Trophoblast cell (in vitro differentiated cells and primary cell): Measurements from ENCODE around the gene DNMT3A.
A peak's percentile ranks its signal among the peaks of the same experiment; 100 is the strongest.

ENCODE experiments used
- DNase-seq, 2 donors: peaks; one replicate each; pipeline ENCODE4 v3.0.0-alpha.2; 2016
- H2AFZ ChIP-seq: 2 replicates; pipeline ENCODE4 v1.6.1; 2013; ENCODE audit warnings: low read length, moderate library complexity, mild to moderate bottlenecking; ENCODE audit not compliant: insufficient read depth, poor library complexity
- H2AK5ac ChIP-seq: 2 replicates; pipeline ENCODE4 v1.6.1; 2013; ENCODE audit warnings: mild to moderate bottlenecking, low read length
- H2BK120ac ChIP-seq: 2 replicates; pipeline ENCODE4 v1.6.1; 2013; ENCODE audit warnings: low read length, mild to moderate bottlenecking, moderate library complexity; ENCODE audit not compliant: insufficient read depth, poor library complexity
- H2BK12ac ChIP-seq: 2 replicates; pipeline ENCODE4 v1.6.1; 2013; ENCODE audit warnings: mild to moderate bottlenecking, low read length, moderate library complexity
- H2BK5ac ChIP-seq: 2 replicates; pipeline ENCODE4 v1.6.1; 2013; ENCODE audit warnings: low read length, low read depth, moderate library complexity, mild to moderate bottlenecking; ENCODE audit not compliant: poor library complexity
- H3K14ac ChIP-seq: 2 replicates; pipeline ENCODE4 v1.6.1; 2013; ENCODE audit warnings: mild to moderate bottlenecking, low read length
- H3K18ac ChIP-seq: 2 replicates; pipeline ENCODE4 v1.6.1; 2013; ENCODE audit warnings: mild to moderate bottlenecking, low read length
- H3K23ac ChIP-seq: 2 replicates; pipeline ENCODE4 v1.6.1; 2013; ENCODE audit warnings: low read length
- H3K27ac ChIP-seq: 2 replicates; pipeline ENCODE4 v1.5.1; 2013; ENCODE audit warnings: low read depth, mild to moderate bottlenecking, inconsistent platforms, low read length, moderate library complexity
- H3K27me3 ChIP-seq: 2 replicates; pipeline ENCODE4 v1.6.1; 2013; ENCODE audit warnings: inconsistent platforms, mild to moderate bottlenecking, low read length, moderate library complexity; ENCODE audit not compliant: insufficient read depth
- H3K36me3 ChIP-seq, 2 experiments: 1 replicate in 1 of 2; 2 replicates in 1 of 2; pipeline ENCODE4 v1.6.1; 2013; ENCODE audit warnings: low read length in 2 of 2, mild to moderate bottlenecking in 2 of 2, moderate library complexity in 1 of 2; ENCODE audit not compliant: insufficient read depth in 2 of 2, control insufficient read depth in 1 of 2
- H3K4ac ChIP-seq: 2 replicates; pipeline ENCODE4 v1.6.1; 2013; ENCODE audit warnings: low read depth, mild to moderate bottlenecking, low read length, moderate library complexity
- H3K4me1 ChIP-seq, 2 experiments: 1 replicate in 1 of 2; 2 replicates in 1 of 2; pipeline ENCODE4 v1.6.1; 2013; ENCODE audit warnings: low read length in 2 of 2, mild to moderate bottlenecking in 2 of 2, moderate library complexity in 1 of 2; ENCODE audit not compliant: insufficient read depth in 2 of 2, control insufficient read depth in 1 of 2
- H3K4me2 ChIP-seq: 2 replicates; pipeline ENCODE4 v1.6.1; 2013; ENCODE audit warnings: inconsistent platforms, mild to moderate bottlenecking, low read length, moderate library complexity
- H3K4me3 ChIP-seq: 2 replicates; pipeline ENCODE4 v1.5.1; 2013; ENCODE audit warnings: mild to moderate bottlenecking, low read depth, low read length, inconsistent platforms
- H3K79me1 ChIP-seq: one replicate; pipeline ENCODE4 v1.6.1; 2013; ENCODE audit warnings: low read length
- H3K79me2 ChIP-seq: 2 replicates; pipeline ENCODE4 v1.6.1; 2013; ENCODE audit warnings: low read length, mild to moderate bottlenecking; ENCODE audit not compliant: control insufficient read depth, insufficient read depth, poor library complexity
- H3K9ac ChIP-seq: 2 replicates; pipeline ENCODE4 v1.6.1; 2013; ENCODE audit warnings: mild to moderate bottlenecking, low read length
- H3K9me3 ChIP-seq: 2 replicates; pipeline ENCODE4 v1.6.1; 2013; ENCODE audit warnings: low read depth, mild to moderate bottlenecking, control low read depth, inconsistent platforms, low read length; ENCODE audit not compliant: insufficient read depth
- H4K12ac ChIP-seq: 2 replicates; pipeline ENCODE4 v1.6.1; 2013; ENCODE audit warnings: low read depth, mild to moderate bottlenecking, low read length, moderate library complexity
- H4K8ac ChIP-seq: 2 replicates; pipeline ENCODE4 v1.6.1; 2013; ENCODE audit warnings: low read depth, mild to moderate bottlenecking, low read length, moderate library complexity
- H4K91ac ChIP-seq: one replicate; pipeline ENCODE4 v1.6.1; 2013; ENCODE audit warnings: low read depth, mild to moderate bottlenecking, low read length, moderate library complexity
- WGBS: extraction: QIAGEN DNeasy Blood & Tissue Kit; methylation state at CpG from one replicate; pipeline ENCODE4 v1.1.7; 2013; ENCODE audit warnings: missing lambda C conversion rate; ENCODE audit not compliant: insufficient read length, insufficient coverage; ENCODE audit errors: extremely low coverage; 5-methylcytosine and 5-hydroxymethylcytosine counted together

DNMT3A gene

GRCh38 chr2:25298776-25299431, 42.8 kb downstream of the DNMT3A start:
- no peak overlapping the region for H2AFZ ChIP-seq
- H3K27me3 ChIP-seq: no peaks in the 10 kb centered on the region
- no peak overlapping the region for H3K4me2 ChIP-seq
- no peaks in the 10 kb centered on the region for H3K36me3 ChIP-seq
- no peak overlapping the region for H3K18ac ChIP-seq
- H3K4ac ChIP-seq: no peak overlapping the region
- H2AK5ac ChIP-seq: no peak overlapping the region
- H2BK12ac ChIP-seq: no peak overlapping the region
- H3K14ac ChIP-seq: no peak overlapping the region
- no peaks in the 10 kb centered on the region for H3K9me3 ChIP-seq
- no CpG with 5 or more reads among the region's 7 CpGs for WGBS
- H3K4me1 ChIP-seq: peaks cover 3 to 9% of the 10 kb centered on the region in 2 experiments
- H3K9ac ChIP-seq: no peak overlapping the region
- H3K4me3 ChIP-seq: no peak overlapping the region
- no peak overlapping the region for H3K23ac ChIP-seq
- H4K12ac ChIP-seq: no peak overlapping the region
- no peaks in the 10 kb centered on the region for H3K79me1 ChIP-seq
- H3K79me2 ChIP-seq: no peaks in the 10 kb centered on the region
- H2BK120ac ChIP-seq: no peak overlapping the region
- H3K27ac ChIP-seq: no peak overlapping the region
- DNase-seq: no peak
- H4K91ac ChIP-seq: no peak overlapping the region
- no peak overlapping the region for H4K8ac ChIP-seq
- no peak overlapping the region for H2BK5ac ChIP-seq

GRCh38 chr2:25297738-25298137, 44.0 kb downstream of the DNMT3A start:
- no CpG with 5 or more reads among the region's 7 CpGs for WGBS
- Histone ChIP-seq H3K4ac (no peak overlapping the region), H2BK12ac (no peak overlapping the region), H4K91ac (no peak overlapping the region), H4K8ac (no peak overlapping the region), H3K4me3 (no peak overlapping the region), H2AK5ac (no peak overlapping the region), H3K9me3 (no peaks in the 10 kb centered on the region), H3K14ac (no peak overlapping the region), H3K4me1 (peaks cover 3 to 9% of the 10 kb centered on the region in 2 experiments), H3K36me3 (no peaks in the 10 kb centered on the region), H3K18ac (no peak overlapping the region), H3K79me2 (no peaks in the 10 kb centered on the region), H3K4me2 (no peak overlapping the region), H3K79me1 (no peaks in the 10 kb centered on the region), H2BK5ac (no peak overlapping the region), H3K27me3 (no peaks in the 10 kb centered on the region), H3K23ac (no peak overlapping the region), H4K12ac (no peak overlapping the region), H3K9ac (no peak overlapping the region), H3K27ac (no peak overlapping the region), H2AFZ (no peak overlapping the region), H2BK120ac (no peak overlapping the region)
- DNase-seq: no peak

GRCh38 chr2:25295621-25296020, 46.1 kb downstream of the DNMT3A start:
- H3K36me3 ChIP-seq: no peaks in the 10 kb centered on the region
- H3K27ac ChIP-seq: no peak overlapping the region
- WGBS: no CpG with 5 or more reads among the region's 7 CpGs
- H4K91ac ChIP-seq: no peak overlapping the region
- H3K79me2 ChIP-seq: no peaks in the 10 kb centered on the region
- H3K9me3 ChIP-seq: no peaks in the 10 kb centered on the region
- H3K4me1 ChIP-seq: peaks cover 3 to 9% of the 10 kb centered on the region in 2 experiments
- no peak overlapping the region for H2AFZ ChIP-seq
- H2BK120ac ChIP-seq: no peak overlapping the region
- H3K9ac ChIP-seq: no peak overlapping the region
- H3K4me2 ChIP-seq: no peak overlapping the region
- H2AK5ac ChIP-seq: no peak overlapping the region
- no peaks in the 10 kb centered on the region for H3K79me1 ChIP-seq
- no peak overlapping the region for H3K14ac ChIP-seq
- no peaks in the 10 kb centered on the region for H3K27me3 ChIP-seq
- DNase-seq: no peak
- no peak overlapping the region for H4K12ac ChIP-seq
- H2BK5ac ChIP-seq: no peak overlapping the region
- no peak overlapping the region for H3K4ac ChIP-seq
- no peak overlapping the region for H4K8ac ChIP-seq
- H3K23ac ChIP-seq: no peak overlapping the region
- H3K4me3 ChIP-seq: no peak overlapping the region
- no peak overlapping the region for H3K18ac ChIP-seq
- H2BK12ac ChIP-seq: no peak overlapping the region

GRCh38 chr2:25294573-25295462, 46.9 kb downstream of the DNMT3A start:
- no peak overlapping the region for H3K4ac ChIP-seq
- no peak overlapping the region for H3K4me3 ChIP-seq
- no peak overlapping the region for H3K9ac ChIP-seq
- peak overlapping the region; percentile 25 for H4K12ac ChIP-seq
- H3K27ac ChIP-seq: no peak overlapping the region
- no peak overlapping the region for H3K14ac ChIP-seq
- no peaks in the 10 kb centered on the region for H3K79me1 ChIP-seq
- no peak overlapping the region for H3K18ac ChIP-seq
- H3K4me1 ChIP-seq: peaks cover 3 to 6% of the 10 kb centered on the region in 2 experiments
- H2AFZ ChIP-seq: peak overlapping the region; percentile 44
- H3K23ac ChIP-seq: no peak overlapping the region
- no peaks in the 10 kb centered on the region for H3K36me3 ChIP-seq
- H3K79me2 ChIP-seq: no peaks in the 10 kb centered on the region
- no CpG with 5 or more reads among the region's 16 CpGs for WGBS
- H4K8ac ChIP-seq: peak overlapping the region; percentile 78
- no peaks in the 10 kb centered on the region for H3K27me3 ChIP-seq
- H2BK120ac ChIP-seq: no peak overlapping the region
- DNase-seq: no peak
- no peak overlapping the region for H2BK12ac ChIP-seq
- no peaks in the 10 kb centered on the region for H3K9me3 ChIP-seq
- no peak overlapping the region for H2AK5ac ChIP-seq
- H4K91ac ChIP-seq: no peak overlapping the region
- H2BK5ac ChIP-seq: no peak overlapping the region
- H3K4me2 ChIP-seq: no peak overlapping the region
